ENCODE data around the gene ISL2.

Gene ISL2

GRCh38 chr15:76382987-76383728 lies 46.6 kb downstream of the ISL2 start:
- TF ChIP-seq ZNF70 (CRISPR knock-in tag; IDR thresholded peaks at IDR 0.05) = no peak
- no peak for TF ChIP-seq ZNF565 (CRISPR knock-in tag; conservative IDR thresholded peaks at IDR 0.05; ENCODE audit: low read depth)
- no peak for TF ChIP-seq PPARA (CRISPR knock-in tag; IDR thresholded peaks at IDR 0.05; ENCODE audit: borderline replicate concordance)
- no peak for TF ChIP-seq CREB5 (CRISPR knock-in tag; IDR thresholded peaks at IDR 0.05; ENCODE audit: low read depth)
- TF ChIP-seq ZFP30 (CRISPR knock-in tag; IDR thresholded peaks at IDR 0.05) = no peak
- TF ChIP-seq, protein P1, sequence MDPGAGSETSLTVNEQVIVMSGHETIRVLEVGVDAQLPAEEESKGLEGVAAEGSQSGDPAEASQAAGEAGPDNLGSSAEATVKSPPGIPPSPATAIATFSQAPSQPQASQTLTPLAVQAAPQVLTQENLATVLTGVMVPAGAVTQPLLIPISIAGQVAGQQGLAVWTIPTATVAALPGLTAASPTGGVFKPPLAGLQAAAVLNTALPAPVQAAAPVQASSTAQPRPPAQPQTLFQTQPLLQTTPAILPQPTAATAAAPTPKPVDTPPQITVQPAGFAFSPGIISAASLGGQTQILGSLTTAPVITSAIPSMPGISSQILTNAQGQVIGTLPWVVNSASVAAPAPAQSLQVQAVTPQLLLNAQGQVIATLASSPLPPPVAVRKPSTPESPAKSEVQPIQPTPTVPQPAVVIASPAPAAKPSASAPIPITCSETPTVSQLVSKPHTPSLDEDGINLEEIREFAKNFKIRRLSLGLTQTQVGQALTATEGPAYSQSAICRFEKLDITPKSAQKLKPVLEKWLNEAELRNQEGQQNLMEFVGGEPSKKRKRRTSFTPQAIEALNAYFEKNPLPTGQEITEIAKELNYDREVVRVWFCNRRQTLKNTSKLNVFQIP (CRISPR knock-in tag; IDR thresholded peaks at IDR 0.05; ENCODE audit: borderline replicate concordance, low read depth) = no peak
- no peak for TF ChIP-seq ZC3H10 (CRISPR knock-in tag; IDR thresholded peaks at IDR 0.05)
- TF ChIP-seq ESRRG (CRISPR knock-in tag; IDR thresholded peaks at IDR 0.05) = no peak
- no peak for TF ChIP-seq ARNTL (CRISPR knock-in tag; IDR thresholded peaks at IDR 0.05; ENCODE audit: borderline replicate concordance, low read depth)
- TF ChIP-seq TCF4 (CRISPR knock-in tag; IDR thresholded peaks at IDR 0.05; ENCODE audit: borderline replicate concordance) = no peak
- TF ChIP-seq ISL1 (CRISPR knock-in tag; IDR thresholded peaks at IDR 0.05) = no peak
- TF ChIP-seq GLIS3 (CRISPR knock-in tag; IDR thresholded peaks at IDR 0.05) = no peak
- TF ChIP-seq, protein P2, sequence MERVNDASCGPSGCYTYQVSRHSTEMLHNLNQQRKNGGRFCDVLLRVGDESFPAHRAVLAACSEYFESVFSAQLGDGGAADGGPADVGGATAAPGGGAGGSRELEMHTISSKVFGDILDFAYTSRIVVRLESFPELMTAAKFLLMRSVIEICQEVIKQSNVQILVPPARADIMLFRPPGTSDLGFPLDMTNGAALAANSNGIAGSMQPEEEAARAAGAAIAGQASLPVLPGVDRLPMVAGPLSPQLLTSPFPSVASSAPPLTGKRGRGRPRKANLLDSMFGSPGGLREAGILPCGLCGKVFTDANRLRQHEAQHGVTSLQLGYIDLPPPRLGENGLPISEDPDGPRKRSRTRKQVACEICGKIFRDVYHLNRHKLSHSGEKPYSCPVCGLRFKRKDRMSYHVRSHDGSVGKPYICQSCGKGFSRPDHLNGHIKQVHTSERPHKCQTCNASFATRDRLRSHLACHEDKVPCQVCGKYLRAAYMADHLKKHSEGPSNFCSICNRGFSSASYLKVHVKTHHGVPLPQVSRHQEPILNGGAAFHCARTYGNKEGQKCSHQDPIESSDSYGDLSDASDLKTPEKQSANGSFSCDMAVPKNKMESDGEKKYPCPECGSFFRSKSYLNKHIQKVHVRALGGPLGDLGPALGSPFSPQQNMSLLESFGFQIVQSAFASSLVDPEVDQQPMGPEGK (CRISPR knock-in tag; IDR thresholded peaks at IDR 0.05; ENCODE audit: borderline replicate concordance) = no peak
- TF ChIP-seq OSR1 (CRISPR knock-in tag; IDR thresholded peaks at IDR 0.05) = no peak
- TF ChIP-seq CSRNP3 (CRISPR knock-in tag; IDR thresholded peaks at IDR 0.05) = no peak
- TF ChIP-seq TOX (CRISPR knock-in tag; IDR thresholded peaks at IDR 0.05; ENCODE audit: borderline replicate concordance) = no peak
- ATAC-seq = no peak

DNA sequence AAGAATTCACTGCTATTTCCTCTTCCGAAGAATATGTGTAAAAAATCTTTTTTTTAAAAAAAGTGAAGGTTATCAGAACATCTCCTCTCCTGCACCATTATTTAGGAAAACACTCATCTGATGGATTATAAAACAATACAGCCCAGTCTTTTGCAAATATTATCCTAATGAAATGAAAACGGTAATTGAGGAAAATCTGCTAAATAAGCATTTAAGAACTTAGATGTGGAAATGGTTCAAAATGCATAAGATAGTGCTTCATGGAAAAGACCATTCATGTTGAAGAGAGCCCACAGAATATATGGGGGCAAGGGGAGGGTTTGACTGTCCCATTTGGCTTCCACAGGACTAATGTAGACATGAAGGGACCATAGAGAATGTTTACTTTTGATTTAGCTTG lies 47.8 kb downstream of the ISL2 start:
- TF ChIP-seq ZFP30 (CRISPR knock-in tag; IDR thresholded peaks at IDR 0.05) = no peak
- TF ChIP-seq ZFP3 (CRISPR knock-in tag; IDR thresholded peaks at IDR 0.05) = no peak
- no peak for TF ChIP-seq PPARA (CRISPR knock-in tag; IDR thresholded peaks at IDR 0.05; ENCODE audit: borderline replicate concordance)
- ATAC-seq = no peak

- ATAC-seq = no peak
- TF ChIP-seq PPARA (CRISPR knock-in tag; IDR thresholded peaks at IDR 0.05; ENCODE audit: borderline replicate concordance) (no peak), ARNTL (CRISPR knock-in tag; IDR thresholded peaks at IDR 0.05; ENCODE audit: borderline replicate concordance, low read depth) (no peak)
- TF ChIP-seq, protein P3, sequence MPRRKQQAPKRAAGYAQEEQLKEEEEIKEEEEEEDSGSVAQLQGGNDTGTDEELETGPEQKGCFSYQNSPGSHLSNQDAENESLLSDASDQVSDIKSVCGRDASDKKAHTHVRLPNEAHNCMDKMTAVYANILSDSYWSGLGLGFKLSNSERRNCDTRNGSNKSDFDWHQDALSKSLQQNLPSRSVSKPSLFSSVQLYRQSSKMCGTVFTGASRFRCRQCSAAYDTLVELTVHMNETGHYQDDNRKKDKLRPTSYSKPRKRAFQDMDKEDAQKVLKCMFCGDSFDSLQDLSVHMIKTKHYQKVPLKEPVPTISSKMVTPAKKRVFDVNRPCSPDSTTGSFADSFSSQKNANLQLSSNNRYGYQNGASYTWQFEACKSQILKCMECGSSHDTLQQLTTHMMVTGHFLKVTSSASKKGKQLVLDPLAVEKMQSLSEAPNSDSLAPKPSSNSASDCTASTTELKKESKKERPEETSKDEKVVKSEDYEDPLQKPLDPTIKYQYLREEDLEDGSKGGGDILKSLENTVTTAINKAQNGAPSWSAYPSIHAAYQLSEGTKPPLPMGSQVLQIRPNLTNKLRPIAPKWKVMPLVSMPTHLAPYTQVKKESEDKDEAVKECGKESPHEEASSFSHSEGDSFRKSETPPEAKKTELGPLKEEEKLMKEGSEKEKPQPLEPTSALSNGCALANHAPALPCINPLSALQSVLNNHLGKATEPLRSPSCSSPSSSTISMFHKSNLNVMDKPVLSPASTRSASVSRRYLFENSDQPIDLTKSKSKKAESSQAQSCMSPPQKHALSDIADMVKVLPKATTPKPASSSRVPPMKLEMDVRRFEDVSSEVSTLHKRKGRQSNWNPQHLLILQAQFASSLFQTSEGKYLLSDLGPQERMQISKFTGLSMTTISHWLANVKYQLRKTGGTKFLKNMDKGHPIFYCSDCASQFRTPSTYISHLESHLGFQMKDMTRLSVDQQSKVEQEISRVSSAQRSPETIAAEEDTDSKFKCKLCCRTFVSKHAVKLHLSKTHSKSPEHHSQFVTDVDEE (CRISPR knock-in tag; IDR thresholded peaks at IDR 0.05) = no peak
Measured at GRCh38 chr15:76386178-76386577, 49.6 kb downstream of the ISL2 start.

DNA sequence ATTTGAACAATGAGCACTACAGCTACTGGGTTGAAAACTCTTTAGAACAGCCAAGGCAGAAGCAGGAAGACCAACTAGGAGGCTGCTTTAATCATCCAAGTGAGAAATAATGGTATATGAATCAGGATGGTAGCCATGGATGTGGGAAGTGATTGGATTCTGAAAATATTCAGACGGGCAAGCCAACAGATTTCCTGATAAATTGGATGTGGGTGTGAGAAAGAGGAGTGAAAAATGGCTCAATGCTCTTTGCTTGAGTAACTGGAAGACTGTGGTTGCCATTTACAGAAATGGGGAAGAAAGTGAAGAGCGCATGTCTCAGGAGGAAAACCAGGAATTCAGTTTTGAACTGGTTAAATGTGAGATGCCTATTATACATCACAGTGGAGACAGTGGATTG lies 50.4 kb downstream of the ISL2 start:
- ATAC-seq = no peak
- TF ChIP-seq RARB (CRISPR knock-in tag; IDR thresholded peaks at IDR 0.05) = no peak
- TF ChIP-seq OSR1 (CRISPR knock-in tag; IDR thresholded peaks at IDR 0.05) = no peak
- no peak for TF ChIP-seq ZNF8 (CRISPR knock-in tag; IDR thresholded peaks at IDR 0.05)
- no peak for TF ChIP-seq TOX (CRISPR knock-in tag; IDR thresholded peaks at IDR 0.05; ENCODE audit: borderline replicate concordance)
- no peak for TF ChIP-seq ESRRG (CRISPR knock-in tag; IDR thresholded peaks at IDR 0.05)
- TF ChIP-seq ZFP30 (CRISPR knock-in tag; IDR thresholded peaks at IDR 0.05) = no peak
- TF ChIP-seq ISL1 (CRISPR knock-in tag; IDR thresholded peaks at IDR 0.05) = no peak
- no peak for TF ChIP-seq BACH2 (CRISPR knock-in tag; IDR thresholded peaks at IDR 0.05; ENCODE audit: borderline replicate concordance)
- TF ChIP-seq CSRNP3 (CRISPR knock-in tag; IDR thresholded peaks at IDR 0.05) = no peak
- TF ChIP-seq, protein P2 (CRISPR knock-in tag; IDR thresholded peaks at IDR 0.05; ENCODE audit: borderline replicate concordance) = no peak
- no peak for TF ChIP-seq CSDC2 (CRISPR knock-in tag; IDR thresholded peaks at IDR 0.05)
